Measurements from ENCODE around the gene PDLIM3.
A peak's percentile ranks its signal among the peaks of the same experiment; 100 is the strongest.

The PDLIM3 gene

GRCh38 chr4:185469580-185470154, 65.6 kb downstream of the PDLIM3 start:
- DNase-seq: peak; percentile 27

DNA sequence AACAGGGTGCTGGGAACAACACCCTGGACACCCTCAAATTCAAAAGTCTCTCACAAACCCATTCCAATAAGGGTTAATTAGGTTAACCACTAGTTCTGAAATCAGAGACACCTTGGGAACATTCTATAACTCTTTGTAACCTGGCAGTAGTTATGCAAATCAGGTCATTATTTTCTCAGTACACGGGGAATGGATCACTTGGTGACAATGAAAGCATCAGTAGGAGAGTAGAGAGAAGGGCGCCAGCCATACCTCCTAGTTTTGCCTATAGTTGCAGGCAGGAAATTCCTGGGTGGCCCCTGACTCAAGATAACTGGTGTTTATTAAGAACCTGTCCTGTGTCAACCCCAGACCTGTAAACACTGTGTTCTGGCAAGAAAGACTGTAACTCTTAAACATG, 66.3 kb downstream of the PDLIM3 start:
- DNase-seq: no peak

- DNase-seq: no peak
Observed at GRCh38 chr4:185467991-185468390, 67.3 kb downstream of the PDLIM3 start.

- DNase-seq: no peak
Observed at GRCh38 chr4:185467101-185467500, 68.2 kb downstream of the PDLIM3 start.

- no peak for DNase-seq
Observed at GRCh38 chr4:185465707-185466106, 69.6 kb downstream of the PDLIM3 start.

GRCh38 chr4:185464887-185465286, 70.4 kb downstream of the PDLIM3 start:
- DNase-seq: no peak

DNA sequence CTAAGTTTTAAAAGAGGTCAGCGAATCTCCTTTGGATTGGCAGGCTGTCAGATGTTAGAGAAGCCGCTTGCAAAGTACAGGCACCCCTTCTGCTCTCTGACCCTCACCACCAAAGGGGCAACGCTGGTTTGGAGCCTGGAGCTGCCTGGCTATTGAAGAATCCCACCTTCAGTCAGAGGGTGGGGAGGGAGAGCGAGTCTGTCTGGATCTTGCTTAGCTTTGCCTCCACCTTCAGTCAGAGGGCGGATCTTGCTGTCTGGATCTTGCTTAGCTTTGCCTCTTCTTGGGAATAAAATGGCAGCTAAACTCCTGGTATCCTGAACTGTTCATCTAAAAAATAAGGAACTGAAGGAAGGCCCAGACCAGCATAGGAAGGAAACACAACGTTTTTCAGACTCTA, 71.1 kb downstream of the PDLIM3 start:
- no peak for DNase-seq

GRCh38 chr4:185463541-185463940, 71.8 kb downstream of the PDLIM3 start:
- DNase-seq: no peak

- no peak for DNase-seq
Observed at GRCh38 chr4:185461565-185461964, 73.7 kb downstream of the PDLIM3 start.

- no peak for DNase-seq
Observed at GRCh38 chr4:185457136-185457535, 78.2 kb downstream of the PDLIM3 start.

GRCh38 chr4:185456131-185456530, 79.2 kb downstream of the PDLIM3 start:
- no peak for DNase-seq

All from retina (tissue), 1 donor.